HUES48 (cell line): ENCODE results near the gene C7orf57.
"Not testable (repeated sequence)": the region's sequence is repeated elsewhere in the genome, so short reads cannot be mapped to it uniquely, and the experiment has no call there.

ENCODE experiments used
- H3K27ac ChIP-seq: one replicate; pipeline ENCODE4 v1.7.0; 2013; ENCODE audit warnings: low read depth, low read length, inconsistent platforms
- H3K27me3 ChIP-seq: 2 replicates; pipeline ENCODE4 v1.6.1; 2013; ENCODE audit warnings: mild to moderate bottlenecking, low read length; ENCODE audit not compliant: control insufficient read depth, insufficient read depth
- H3K36me3 ChIP-seq: 2 replicates; pipeline ENCODE4 v1.6.1; 2013; ENCODE audit warnings: low read length; ENCODE audit not compliant: control insufficient read depth, insufficient read depth
- H3K4me1 ChIP-seq: 2 replicates; pipeline ENCODE4 v1.6.1; 2013; ENCODE audit warnings: mild to moderate bottlenecking, low read length; ENCODE audit not compliant: control insufficient read depth, insufficient read depth
- H3K4me3 ChIP-seq: 2 replicates; pipeline ENCODE4 v1.5.1; 2013; ENCODE audit warnings: mild to moderate bottlenecking, low read depth, low read length
- H3K9ac ChIP-seq: 2 replicates; pipeline ENCODE4 v1.6.1; 2013; ENCODE audit warnings: mild to moderate bottlenecking, low read depth, low read length, moderate library complexity
- H3K9me3 ChIP-seq: 2 replicates; pipeline ENCODE4 v1.6.1; 2013; ENCODE audit warnings: low read length; ENCODE audit not compliant: control insufficient read depth, insufficient read depth

The C7orf57 gene

GRCh38 chr7:48035301-48035966, at the start of gene C7orf57:
C7orf57 (plus strand) TSS chr7:48035543; CDS start chr7:48036309, 766 bp downstream.
- no peak within 1 kb of the TSS for H3K27ac ChIP-seq
- peaks cover 34% of the 10 kb centered on the region for H3K4me1 ChIP-seq
- peak within 1 kb of the TSS; percentile 92 for H3K4me3 ChIP-seq
- no peak within 1 kb of the TSS; the same call in 1 of the 2 replicates for H3K9ac ChIP-seq
- peaks cover 45% of the 10 kb centered on the region for H3K27me3 ChIP-seq
- H3K9me3 ChIP-seq: no peaks in the 10 kb centered on the region
- no peaks in the 10 kb centered on the region for H3K36me3 ChIP-seq

- H3K36me3 ChIP-seq: no peaks in the 10 kb centered on the region
- H3K4me3 ChIP-seq: no peak overlapping the region
- H3K27ac ChIP-seq: no peak overlapping the region
Measured at GRCh38 chr7:47988496-47989386, 46.6 kb upstream of the C7orf57 start.

GRCh38 chr7:47989607-47990400, 45.5 kb upstream of the C7orf57 start:
- not testable (repeated sequence) for H3K27me3 ChIP-seq, H3K9ac ChIP-seq, H3K9me3 ChIP-seq, H3K36me3 ChIP-seq, H3K4me3 ChIP-seq
- H3K4me1 ChIP-seq: peaks cover 21% of the 10 kb centered on the region
- peak overlapping the region; percentile 76 for H3K27ac ChIP-seq

More at GRCh38 chr7:47988496-47989386, 46.6 kb upstream of the C7orf57 start:
- no peaks in the 10 kb centered on the region for H3K9me3 ChIP-seq
- no peaks in the 10 kb centered on the region for H3K27me3 ChIP-seq
- H3K4me1 ChIP-seq: peaks cover 21% of the 10 kb centered on the region
- no peak overlapping the region for H3K9ac ChIP-seq

GRCh38 chr7:47990592-47990991, 44.8 kb upstream of the C7orf57 start:
- no peak overlapping the region for H3K4me3 ChIP-seq
- no peak overlapping the region for H3K27ac ChIP-seq
- H3K4me1 ChIP-seq: peaks cover 21% of the 10 kb centered on the region
- H3K9me3 ChIP-seq: no peaks in the 10 kb centered on the region
- H3K27me3 ChIP-seq: no peaks in the 10 kb centered on the region
- no peak overlapping the region for H3K9ac ChIP-seq
- no peaks in the 10 kb centered on the region for H3K36me3 ChIP-seq

GRCh38 chr7:47991270-47991669, 44.1 kb upstream of the C7orf57 start:
- Histone ChIP-seq H3K4me1 (peaks cover 21% of the 10 kb centered on the region), H3K27me3 (no peaks in the 10 kb centered on the region), H3K9me3 (no peaks in the 10 kb centered on the region), H3K36me3 (no peaks in the 10 kb centered on the region), H3K27ac (no peak overlapping the region), H3K4me3 (peak overlapping the region; percentile 66; the same call in 1 of the 2 replicates), H3K9ac (no peak overlapping the region)

- Histone ChIP-seq H3K9me3 (no peaks in the 10 kb centered on the region), H3K9ac (peak overlapping the region; percentile 75), H3K36me3 (no peaks in the 10 kb centered on the region), H3K4me1 (peaks cover 21% of the 10 kb centered on the region), H3K27ac (peak overlapping the region; percentile 73), H3K27me3 (no peaks in the 10 kb centered on the region), H3K4me3 (peak overlapping the region; percentile 66)
Measured at GRCh38 chr7:47991741-47992311, 43.5 kb upstream of the C7orf57 start.

GRCh38 chr7:47992446-47992845, 42.9 kb upstream of the C7orf57 start:
- H3K27me3 ChIP-seq: no peaks in the 10 kb centered on the region
- H3K9ac ChIP-seq: no peak overlapping the region; the same call in 1 of the 2 replicates

GRCh38 chr7:47999413-47999812, 35.9 kb upstream of the C7orf57 start:
- H3K9ac ChIP-seq: no peak overlapping the region
- H3K27me3 ChIP-seq: no peaks in the 10 kb centered on the region
- no peak overlapping the region for H3K4me3 ChIP-seq
- no peaks in the 10 kb centered on the region for H3K4me1 ChIP-seq
- no peaks in the 10 kb centered on the region for H3K9me3 ChIP-seq
- H3K27ac ChIP-seq: no peak overlapping the region
- no peaks in the 10 kb centered on the region for H3K36me3 ChIP-seq

More at GRCh38 chr7:47992446-47992845, 42.9 kb upstream of the C7orf57 start:
- Histone ChIP-seq H3K36me3 (no peaks in the 10 kb centered on the region), H3K9me3 (no peaks in the 10 kb centered on the region), H3K4me3 (no peak overlapping the region), H3K4me1 (peaks cover 21% of the 10 kb centered on the region), H3K27ac (peak overlapping the region; percentile 73)

GRCh38 chr7:48000164-48000563, 35.2 kb upstream of the C7orf57 start:
- not testable (repeated sequence) for H3K4me3 ChIP-seq, H3K36me3 ChIP-seq, H3K9me3 ChIP-seq, H3K4me1 ChIP-seq, H3K9ac ChIP-seq, H3K27ac ChIP-seq, H3K27me3 ChIP-seq

- Histone ChIP-seq H3K9ac (no peak overlapping the region), H3K27me3 (no peaks in the 10 kb centered on the region), H3K4me1 (peaks cover 5% of the 10 kb centered on the region), H3K4me3 (no peak overlapping the region), H3K36me3 (no peaks in the 10 kb centered on the region), H3K27ac (no peak overlapping the region), H3K9me3 (no peaks in the 10 kb centered on the region)
Measured at GRCh38 chr7:48004032-48004431, 31.3 kb upstream of the C7orf57 start.
